GM18502 (cell line): ENCODE data around the gene ARHGAP19.
A peak's percentile ranks its signal among the peaks of the same experiment; 100 is the strongest.

Experiments
- ATAC-seq: cut with Tn5 transposase; IDR thresholded peaks from one replicate; pipeline ENCODE4 v1.9.1; 2021; ENCODE audit warnings: mild to moderate bottlenecking; ENCODE audit not compliant: unreplicated experiment, poor library complexity

Gene ARHGAP19

DNA sequence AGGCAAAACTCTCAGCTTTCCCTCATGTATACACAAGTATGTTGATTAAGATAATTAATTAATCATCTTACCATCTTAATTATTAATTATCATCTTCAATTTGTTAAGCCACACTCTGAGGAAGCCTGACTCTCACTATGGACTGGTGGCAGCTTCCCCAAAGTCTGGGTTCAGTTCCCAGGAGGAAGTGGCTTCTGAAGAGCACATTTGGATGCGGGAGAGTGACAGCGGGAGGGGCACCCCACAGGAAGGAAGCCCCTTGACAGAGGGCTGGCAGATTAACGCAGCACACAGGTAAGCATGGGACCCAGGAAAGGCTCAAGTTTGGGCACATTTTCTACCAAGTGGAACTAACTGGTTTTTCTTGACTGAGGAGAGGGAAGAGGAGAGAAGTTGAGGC lies 93.3 kb downstream of the ARHGAP19 start:
- ATAC-seq = no peak

GRCh38 chr10:97197030-97197500 lies 95.4 kb downstream of the ARHGAP19 start:
- ATAC-seq = no peak

- peak; percentile 72 for ATAC-seq
These were observed 96.0 kb downstream of the ARHGAP19 start for GRCh38 chr10:97196223-97197029.

GRCh38 chr10:97195706-97196222 lies 96.7 kb downstream of the ARHGAP19 start:
- no peak for ATAC-seq

- no peak for ATAC-seq
These were observed 99.4 kb downstream of the ARHGAP19 start for GRCh38 chr10:97192952-97193435.

DNA sequence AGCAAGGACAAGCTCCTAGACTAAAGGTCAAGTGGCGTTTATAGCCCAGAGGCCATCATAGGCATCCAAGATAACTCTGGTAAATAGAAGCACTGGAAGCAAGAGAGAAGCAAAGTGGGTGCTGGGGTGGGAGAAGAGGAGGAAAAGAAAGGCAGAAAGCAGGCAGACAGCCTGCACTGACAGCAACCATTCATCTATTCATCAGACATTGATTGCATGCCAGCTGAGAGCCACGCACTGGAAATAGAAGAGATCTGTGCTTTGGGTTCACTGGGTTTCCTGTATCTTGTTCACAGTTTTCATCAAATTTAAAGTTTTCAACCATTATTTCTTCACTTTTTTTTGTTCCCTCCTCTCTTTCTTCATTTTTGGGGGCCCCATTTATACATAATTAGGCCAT lies 102.0 kb downstream of the ARHGAP19 start:
- no peak for ATAC-seq

GRCh38 chr10:97188261-97188711 lies 104.2 kb downstream of the ARHGAP19 start:
- no peak for ATAC-seq

- no peak for ATAC-seq
These were observed 105.5 kb downstream of the ARHGAP19 start for GRCh38 chr10:97186911-97187310.

GRCh38 chr10:97185326-97186058 lies 106.9 kb downstream of the ARHGAP19 start, which contains the start of gene SLIT1:
TSS of gene SLIT1 (minus strand) at chr10:97185959. CDS start at chr10:97185674, 285 bp downstream.
- ATAC-seq = no peak

GRCh38 chr10:97184971-97185325 lies 107.5 kb downstream of the ARHGAP19 start:
- no peak for ATAC-seq

- no peak for ATAC-seq
These were observed 109.1 kb downstream of the ARHGAP19 start for GRCh38 chr10:97183314-97183713.

GRCh38 chr10:97182288-97182990 lies 110.0 kb downstream of the ARHGAP19 start:
- no peak for ATAC-seq

- no peak for ATAC-seq
These were observed 111.5 kb downstream of the ARHGAP19 start for GRCh38 chr10:97180986-97181385.

GRCh38 chr10:97180363-97180755 lies 112.1 kb downstream of the ARHGAP19 start:
- ATAC-seq = no peak

GRCh38 chr10:97179731-97180362 lies 112.6 kb downstream of the ARHGAP19 start:
- ATAC-seq = no peak

DNA sequence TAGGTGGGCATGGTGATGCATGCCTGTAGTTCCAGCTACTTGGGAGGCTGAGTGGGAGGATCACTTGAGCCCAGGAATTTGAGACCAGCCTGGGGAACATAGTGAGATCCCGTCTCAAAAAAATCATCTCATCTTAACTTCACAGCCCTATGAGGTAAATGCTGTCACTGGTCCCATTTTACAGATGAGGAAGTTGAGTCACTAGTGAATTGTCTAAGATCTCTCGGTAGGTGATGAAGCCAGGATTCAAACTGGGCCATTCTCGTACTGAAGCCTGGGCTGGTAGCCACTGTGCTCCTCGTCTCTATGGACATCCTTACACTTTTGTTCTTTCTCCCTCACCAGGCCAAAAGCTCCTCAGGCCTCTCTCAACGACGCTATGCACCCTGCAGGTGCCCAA lies 113.1 kb downstream of the ARHGAP19 start:
- ATAC-seq = no peak

GRCh38 chr10:97178074-97178473 lies 114.4 kb downstream of the ARHGAP19 start:
- no peak for ATAC-seq

- no peak for ATAC-seq
These were observed 116.2 kb downstream of the ARHGAP19 start for GRCh38 chr10:97176226-97176625.

GRCh38 chr10:97175586-97175985 lies 116.9 kb downstream of the ARHGAP19 start:
- no peak for ATAC-seq

DNA sequence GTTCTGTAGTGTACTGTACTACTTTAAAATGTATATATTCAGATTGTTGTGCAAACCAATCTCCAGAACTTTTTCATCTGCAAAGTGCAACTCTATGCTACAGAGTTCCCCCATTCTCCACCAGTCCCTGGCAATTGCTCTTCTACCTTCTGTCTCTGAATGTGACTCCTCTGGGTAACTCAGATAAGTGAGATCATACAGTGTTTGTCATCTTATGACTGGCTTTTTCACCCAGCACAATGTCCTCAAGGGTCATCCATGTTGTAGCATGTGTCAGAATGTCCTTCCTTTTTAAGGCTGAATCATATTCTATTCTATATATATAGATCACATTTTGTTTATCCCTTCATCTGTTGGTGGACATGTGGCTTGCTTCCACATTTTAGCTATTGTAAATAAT lies 117.5 kb downstream of the ARHGAP19 start:
- ATAC-seq = no peak
